GM12878 (cell line): ENCODE measurements around the gene GP5. TPM values are rescaled to one million over a fixed set of nuclear protein-coding genes. Genes with fewer than 3 reads are reported as not detected.

Experiments used
- ATAC-seq: fragments of 200-7000 bp; cut with Tn5 transposase; 3 replicates; pipeline ENCODE4 v1.9.1; 2020; ENCODE audit warnings: mild to moderate bottlenecking, moderate library complexity
- BruUV-seq: library from RNA; stranded (reverse); fragments of 400-500 nt; replicated peaks from 2 replicates; lab custom pipeline; 2021; lab: Mats Ljungman, UMichigan
- CTCF ChIA-PET: fragments of 300-600 bp; sonication (Branson Sonifier 250); formaldehyde crosslinking; extraction: SDS; loops from one replicate; lab custom pipeline; 2021; ENCODE audit warnings: inconsistent platforms; lab: Yijun Ruan, JAX
- POLR2A ChIA-PET: fragments of 350-600 bp; formaldehyde crosslinking; extraction: SDS; loops from one replicate; lab custom pipeline; 2021; ENCODE audit warnings: inconsistent platforms; lab: Charles Lee
- RAD21 ChIA-PET: fragments of 300-600 bp; sonication (Branson Sonifier 250); formaldehyde crosslinking; loops from one replicate; lab custom pipeline; 2023; ENCODE audit warnings: antibody characterized with exemption; ENCODE audit not compliant: unreplicated experiment; lab: Charles Lee
- SMC1A ChIA-PET: fragments of 300-600 bp; sonication (Branson Sonifier 250); formaldehyde crosslinking; loops from one replicate; lab custom pipeline; 2023; ENCODE audit not compliant: unreplicated experiment, uncharacterized antibody; lab: Charles Lee
- DNase-seq: peaks from one replicate; pipeline ENCODE4 v3.0.0-alpha.2; 2011; ENCODE audit warnings: low read depth, low spot score
- FAIRE-seq: peaks from 3 replicates; lab custom pipeline; 2011; peaks lifted over from hg19 to GRCh38; lab: Jason Lieb, UNC
- H2AFZ ChIP-seq: 2 replicates; pipeline ENCODE4 v1.6.0; 2011; ENCODE audit warnings: low read depth, low read length, control low read depth; ENCODE audit not compliant: control insufficient read depth
- H3K27ac ChIP-seq: 2 replicates; pipeline ENCODE4 v1.5.1; 2011; ENCODE audit warnings: control low read depth; ENCODE audit not compliant: control insufficient read depth, insufficient read depth
- H3K27me3 ChIP-seq, 2 experiments: replicated peaks in 1 of 2; 2 replicates each; pipeline versions ENCODE4 v1.6.0 to v1.6.1; 2011; ENCODE audit warnings: low read length in 1 of 2; ENCODE audit not compliant: control insufficient read depth in 2 of 2, insufficient read depth in 2 of 2
- H3K36me3 ChIP-seq, 2 experiments: 2 replicates each; pipeline ENCODE4 v1.5.1; 2011; ENCODE audit warnings: low read length in 1 of 2; ENCODE audit not compliant: control insufficient read depth in 2 of 2, insufficient read depth in 2 of 2
- H3K4me1 ChIP-seq: 2 replicates; pipeline ENCODE4 v1.6.1; 2011; ENCODE audit warnings: mild to moderate bottlenecking, low read length, moderate library complexity, mixed read lengths; ENCODE audit not compliant: control insufficient read depth, insufficient read depth
- H3K4me2 ChIP-seq: 2 replicates; pipeline ENCODE4 v1.6.0; 2011; ENCODE audit warnings: control low read depth; ENCODE audit not compliant: control insufficient read depth, insufficient read depth
- H3K4me3 ChIP-seq: fragments of 200-600 bp; sonication (generic); 2 replicates; pipeline ENCODE4 v1.5.1; 2016
- H3K79me2 ChIP-seq: 2 replicates; pipeline ENCODE4 v1.6.0; 2011; ENCODE audit warnings: low read length; ENCODE audit not compliant: control insufficient read depth, insufficient read depth
- H3K9ac ChIP-seq: 2 replicates; pipeline ENCODE4 v1.8.0; 2011; ENCODE audit warnings: low read length, control low read depth, mixed read lengths; ENCODE audit not compliant: control insufficient read depth, insufficient read depth
- H3K9me3 ChIP-seq: replicated peaks from 3 replicates; pipeline ENCODE4 v1.5.1; 2011; ENCODE audit warnings: mild to moderate bottlenecking, low read length; ENCODE audit not compliant: control insufficient read depth, insufficient read depth
- H4K20me1 ChIP-seq: 2 replicates; pipeline ENCODE4 v1.6.0; 2011; ENCODE audit not compliant: control insufficient read depth, insufficient read depth
- ATF7 ChIP-seq: fragments of 450-650 bp; IDR thresholded peaks from 2 replicates; pipeline ENCODE4 v1.6.1; 2016; ENCODE audit warnings: low read depth, mild to moderate bottlenecking
- CBX5 ChIP-seq: sonication (generic); IDR thresholded peaks from 2 replicates; pipeline ENCODE4 v1.6.1; 2016; ENCODE audit warnings: low read depth, moderate library complexity, mild to moderate bottlenecking, inconsistent platforms
- CHD2 ChIP-seq: IDR thresholded peaks from 2 replicates; pipeline ENCODE4 v1.6.1; 2011; ENCODE audit warnings: low read depth, low read length, improper control_type of control experiment, borderline replicate concordance
- EP300 ChIP-seq, 2 experiments: fragments of 150-350 bp in 1 of 2; IDR thresholded peaks; 2 replicates each; pipeline ENCODE4 v1.6.1; 2011 to 2012; ENCODE audit warnings: low read depth in 2 of 2, low read length in 2 of 2, borderline replicate concordance in 1 of 2, improper control_type of control experiment in 1 of 2, inconsistent platforms in 1 of 2; ENCODE audit not compliant: control insufficient read depth in 1 of 2
- ESRRA ChIP-seq: IDR thresholded peaks from 2 replicates; pipeline ENCODE4 v1.6.1; 2012; ENCODE audit warnings: mild to moderate bottlenecking, low read length, improper control_type of control experiment
- IKZF2 ChIP-seq, 2 experiments: fragments of 450-650 bp; IDR thresholded peaks; 2 replicates each; pipeline ENCODE4 v1.6.1; 2017; ENCODE audit warnings: mild to moderate bottlenecking in 2 of 2, moderate library complexity in 2 of 2
- NR2C2 ChIP-seq: IDR thresholded peaks from 2 replicates; pipeline ENCODE4 v1.6.1; 2011; ENCODE audit warnings: borderline replicate concordance, low read depth; ENCODE audit not compliant: control insufficient read depth, insufficient read length
- SMARCA5 ChIP-seq: fragments of 450-650 bp; IDR thresholded peaks from 2 replicates; pipeline ENCODE4 v1.6.1; 2017; ENCODE audit warnings: mild to moderate bottlenecking
- ZSCAN29 ChIP-seq: fragments of 450-650 bp; IDR thresholded peaks from 2 replicates; pipeline ENCODE4 v1.6.1; 2017; ENCODE audit warnings: mild to moderate bottlenecking, moderate library complexity
- WGBS: methylation state at CpG from one replicate; pipeline ENCODE4 v1.1.6; 2016; ENCODE audit warnings: low lambda C conversion rate; ENCODE audit not compliant: insufficient replicate concordance, insufficient coverage; ENCODE audit errors: missing lambda C conversion rate; 5-methylcytosine and 5-hydroxymethylcytosine counted together
- in situ Hi-C: fragments of 300-500 bp; cut with MboI; formaldehyde crosslinking; loops from 9 replicates; pipeline ENCODE4 v1.14.3; 2018; ENCODE audit warnings: mixed read lengths
- intact Hi-C: fragments of 100-400 bp; cut with micrococcal nuclease; formaldehyde crosslinking; loops from one replicate; pipeline ENCODE4 v1.14.2; 2022; ENCODE audit not compliant: unreplicated experiment
- polyA plus RNA-seq, 11 experiments: library from polyadenylated mRNA; depleted of rRNA in 4 of 11; unstranded in 6 of 11; stranded (reverse) in 5 of 11; fragments of >200 nt; fragmentation: Nextera tagmentation in 4 of 11; fragmentation: Illumina TruSeq in 1 of 11; extraction: Ambion mirVana in 4 of 11; extraction: Trizol in 1 of 11; gene quantifications; 1 replicate in 1 of 11; 2 replicates in 10 of 11; pipeline versions ENCODE4 v1.2.1 to v1.2.3, GENCODE V29; 2011 to 2016; ENCODE audit warnings: inconsistent platforms in 2 of 11, missing spikeins in 2 of 11, low read depth in 1 of 11
- total RNA-seq, 4 experiments: library from RNA; depleted of rRNA in 3 of 4; stranded (reverse); fragments of >200 nt in 3 of 4; fragmentation: Illumina TruSeq in 1 of 4; extraction: Trizol in 1 of 4; gene quantifications; 2 replicates each; pipeline versions ENCODE4 v1.2.1 to v1.2.3, GENCODE V29; 2013 to 2021
- TF ChIP-seq, protein P1 (sequence below): fragments of 450-650 bp; formaldehyde crosslinking; IDR thresholded peaks from 2 replicates; pipeline ENCODE4 v1.5.0; 2022; ENCODE audit warnings: mild to moderate bottlenecking, missing genetic modification characterization
- TF ChIP-seq, protein P2 (sequence below): fragments of 450-650 bp; IDR thresholded peaks from 2 replicates; pipeline ENCODE4 v1.6.1; 2017; ENCODE audit warnings: mild to moderate bottlenecking, moderate library complexity
- TF ChIP-seq, protein P3 (sequence below): fragments of 150-350 bp; IDR thresholded peaks from 2 replicates; pipeline ENCODE4 v1.6.1; 2016; ENCODE audit warnings: low read depth, low read length

The GP5 gene
- total and polyA plus RNA-seq, 10 of the 15 experiments (the other 5 are each of a cell fraction or from before 2014, with no cell fraction given), result not detected

DNA sequence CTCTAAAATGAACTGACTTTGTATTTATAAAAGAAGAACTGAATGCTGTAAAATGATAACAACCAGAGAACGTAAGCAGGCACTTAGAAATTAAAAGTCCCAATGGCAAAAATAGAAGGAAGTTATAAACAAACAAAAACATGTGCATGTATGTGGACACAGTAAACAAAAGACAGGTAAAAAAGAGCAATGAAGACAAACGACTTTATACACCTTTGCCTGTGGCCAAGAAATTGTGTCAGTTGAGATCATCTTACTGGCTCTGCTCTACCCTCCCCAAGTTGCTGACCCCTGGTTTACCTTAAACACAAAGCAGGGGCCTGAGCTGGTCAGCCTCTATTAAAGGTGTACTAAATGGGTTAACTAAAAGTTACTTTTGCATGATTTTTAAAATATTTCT, 41.7 kb upstream of the GP5 start:
- Histone ChIP-seq H3K27ac (no peak overlapping the region), H3K9me3 (no peaks in the 10 kb centered on the region), H3K27me3 (no peaks in the 10 kb centered on the region), H3K4me2 (no peak overlapping the region), H3K4me1 (no peaks in the 10 kb centered on the region), H3K9ac (no peak overlapping the region), H4K20me1 (no peaks in the 10 kb centered on the region), H3K36me3 (peaks cover 5 to 36% of the 10 kb centered on the region in 2 experiments; a peak in 3 of 4 replicates), H3K79me2 (no peaks in the 10 kb centered on the region), H3K4me3 (no peak overlapping the region), H2AFZ (no peak overlapping the region)
- ATAC-seq (no peak), DNase-seq (no peak), FAIRE-seq (no peak)
- POLR2A ChIA-PET, result interaction anchor here (0.6 kb wide), 1 partner anchor 1977 kb away, joined by 3 read pairs; no protein-coding TSS in a partner anchor
- RAD21 ChIA-PET, result no interaction called here
- SMC1A ChIA-PET, result interaction anchor here (0.9 to 1.9 kb wide), 3 partner anchors 10 to 84 kb away, joined by 4 to 7 read pairs (median 4); no protein-coding TSS in a partner anchor
- BruUV-seq, result no TSS peak
- in situ Hi-C loops (no loop called here), intact Hi-C loops (no loop called here)
- 48% methylated on average over 2 of the region's 2 CpGs for WGBS
- CTCF ChIA-PET, result interaction anchor here (1.0 kb wide), 1 partner anchor 12 kb away, joined by 3 read pairs; no protein-coding TSS in a partner anchor
- no peak for TF ChIP-seq CBX5
- no peak for TF ChIP-seq EP300 (IDR thresholded peaks at IDR 0.05; ENCODE audit: borderline replicate concordance in 1 of 2, control insufficient read depth in 1 of 2, low read depth in 2 of 2, low read length in 2 of 2)
- TF ChIP-seq, protein P1, sequence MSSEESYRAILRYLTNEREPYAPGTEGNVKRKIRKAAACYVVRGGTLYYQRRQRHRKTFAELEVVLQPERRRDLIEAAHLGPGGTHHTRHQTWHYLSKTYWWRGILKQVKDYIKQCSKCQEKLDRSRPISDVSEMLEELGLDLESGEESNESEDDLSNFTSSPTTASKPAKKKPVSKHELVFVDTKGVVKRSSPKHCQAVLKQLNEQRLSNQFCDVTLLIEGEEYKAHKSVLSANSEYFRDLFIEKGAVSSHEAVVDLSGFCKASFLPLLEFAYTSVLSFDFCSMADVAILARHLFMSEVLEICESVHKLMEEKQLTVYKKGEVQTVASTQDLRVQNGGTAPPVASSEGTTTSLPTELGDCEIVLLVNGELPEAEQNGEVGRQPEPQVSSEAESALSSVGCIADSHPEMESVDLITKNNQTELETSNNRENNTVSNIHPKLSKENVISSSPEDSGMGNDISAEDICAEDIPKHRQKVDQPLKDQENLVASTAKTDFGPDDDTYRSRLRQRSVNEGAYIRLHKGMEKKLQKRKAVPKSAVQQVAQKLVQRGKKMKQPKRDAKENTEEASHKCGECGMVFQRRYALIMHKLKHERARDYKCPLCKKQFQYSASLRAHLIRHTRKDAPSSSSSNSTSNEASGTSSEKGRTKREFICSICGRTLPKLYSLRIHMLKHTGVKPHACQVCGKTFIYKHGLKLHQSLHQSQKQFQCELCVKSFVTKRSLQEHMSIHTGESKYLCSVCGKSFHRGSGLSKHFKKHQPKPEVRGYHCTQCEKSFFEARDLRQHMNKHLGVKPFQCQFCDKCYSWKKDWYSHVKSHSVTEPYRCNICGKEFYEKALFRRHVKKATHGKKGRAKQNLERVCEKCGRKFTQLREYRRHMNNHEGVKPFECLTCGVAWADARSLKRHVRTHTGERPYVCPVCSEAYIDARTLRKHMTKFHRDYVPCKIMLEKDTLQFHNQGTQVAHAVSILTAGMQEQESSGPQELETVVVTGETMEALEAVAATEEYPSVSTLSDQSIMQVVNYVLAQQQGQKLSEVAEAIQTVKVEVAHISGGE (CRISPR knock-in tag), result no peak
- no peak for TF ChIP-seq ZSCAN29
- TF ChIP-seq ATF7, result no peak
- TF ChIP-seq, protein P2, sequence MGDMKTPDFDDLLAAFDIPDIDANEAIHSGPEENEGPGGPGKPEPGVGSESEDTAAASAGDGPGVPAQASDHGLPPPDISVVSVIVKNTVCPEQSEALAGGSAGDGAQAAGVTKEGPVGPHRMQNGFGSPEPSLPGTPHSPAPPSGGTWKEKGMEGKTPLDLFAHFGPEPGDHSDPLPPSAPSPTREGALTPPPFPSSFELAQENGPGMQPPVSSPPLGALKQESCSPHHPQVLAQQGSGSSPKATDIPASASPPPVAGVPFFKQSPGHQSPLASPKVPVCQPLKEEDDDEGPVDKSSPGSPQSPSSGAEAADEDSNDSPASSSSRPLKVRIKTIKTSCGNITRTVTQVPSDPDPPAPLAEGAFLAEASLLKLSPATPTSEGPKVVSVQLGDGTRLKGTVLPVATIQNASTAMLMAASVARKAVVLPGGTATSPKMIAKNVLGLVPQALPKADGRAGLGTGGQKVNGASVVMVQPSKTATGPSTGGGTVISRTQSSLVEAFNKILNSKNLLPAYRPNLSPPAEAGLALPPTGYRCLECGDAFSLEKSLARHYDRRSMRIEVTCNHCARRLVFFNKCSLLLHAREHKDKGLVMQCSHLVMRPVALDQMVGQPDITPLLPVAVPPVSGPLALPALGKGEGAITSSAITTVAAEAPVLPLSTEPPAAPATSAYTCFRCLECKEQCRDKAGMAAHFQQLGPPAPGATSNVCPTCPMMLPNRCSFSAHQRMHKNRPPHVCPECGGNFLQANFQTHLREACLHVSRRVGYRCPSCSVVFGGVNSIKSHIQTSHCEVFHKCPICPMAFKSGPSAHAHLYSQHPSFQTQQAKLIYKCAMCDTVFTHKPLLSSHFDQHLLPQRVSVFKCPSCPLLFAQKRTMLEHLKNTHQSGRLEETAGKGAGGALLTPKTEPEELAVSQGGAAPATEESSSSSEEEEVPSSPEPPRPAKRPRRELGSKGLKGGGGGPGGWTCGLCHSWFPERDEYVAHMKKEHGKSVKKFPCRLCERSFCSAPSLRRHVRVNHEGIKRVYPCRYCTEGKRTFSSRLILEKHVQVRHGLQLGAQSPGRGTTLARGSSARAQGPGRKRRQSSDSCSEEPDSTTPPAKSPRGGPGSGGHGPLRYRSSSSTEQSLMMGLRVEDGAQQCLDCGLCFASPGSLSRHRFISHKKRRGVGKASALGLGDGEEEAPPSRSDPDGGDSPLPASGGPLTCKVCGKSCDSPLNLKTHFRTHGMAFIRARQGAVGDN, result no peak
- TF ChIP-seq, protein P3, sequence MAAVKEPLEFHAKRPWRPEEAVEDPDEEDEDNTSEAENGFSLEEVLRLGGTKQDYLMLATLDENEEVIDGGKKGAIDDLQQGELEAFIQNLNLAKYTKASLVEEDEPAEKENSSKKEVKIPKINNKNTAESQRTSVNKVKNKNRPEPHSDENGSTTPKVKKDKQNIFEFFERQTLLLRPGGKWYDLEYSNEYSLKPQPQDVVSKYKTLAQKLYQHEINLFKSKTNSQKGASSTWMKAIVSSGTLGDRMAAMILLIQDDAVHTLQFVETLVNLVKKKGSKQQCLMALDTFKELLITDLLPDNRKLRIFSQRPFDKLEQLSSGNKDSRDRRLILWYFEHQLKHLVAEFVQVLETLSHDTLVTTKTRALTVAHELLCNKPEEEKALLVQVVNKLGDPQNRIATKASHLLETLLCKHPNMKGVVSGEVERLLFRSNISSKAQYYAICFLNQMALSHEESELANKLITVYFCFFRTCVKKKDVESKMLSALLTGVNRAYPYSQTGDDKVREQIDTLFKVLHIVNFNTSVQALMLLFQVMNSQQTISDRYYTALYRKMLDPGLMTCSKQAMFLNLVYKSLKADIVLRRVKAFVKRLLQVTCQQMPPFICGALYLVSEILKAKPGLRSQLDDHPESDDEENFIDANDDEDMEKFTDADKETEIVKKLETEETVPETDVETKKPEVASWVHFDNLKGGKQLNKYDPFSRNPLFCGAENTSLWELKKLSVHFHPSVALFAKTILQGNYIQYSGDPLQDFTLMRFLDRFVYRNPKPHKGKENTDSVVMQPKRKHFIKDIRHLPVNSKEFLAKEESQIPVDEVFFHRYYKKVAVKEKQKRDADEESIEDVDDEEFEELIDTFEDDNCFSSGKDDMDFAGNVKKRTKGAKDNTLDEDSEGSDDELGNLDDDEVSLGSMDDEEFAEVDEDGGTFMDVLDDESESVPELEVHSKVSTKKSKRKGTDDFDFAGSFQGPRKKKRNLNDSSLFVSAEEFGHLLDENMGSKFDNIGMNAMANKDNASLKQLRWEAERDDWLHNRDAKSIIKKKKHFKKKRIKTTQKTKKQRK, result no peak
- no peak for TF ChIP-seq CHD2
- TF ChIP-seq ESRRA, result no peak
- TF ChIP-seq NR2C2, result no peak
- TF ChIP-seq SMARCA5, result no peak
- no peak for TF ChIP-seq IKZF2 (IDR thresholded peaks at IDR 0.05)
